ENCODE results near the gene EMX2. TPM values are rescaled to one million over a fixed set of nuclear protein-coding genes. Genes with fewer than 3 reads are reported as not detected.

The EMX2 gene
- polyA plus RNA-seq, 3 donors = 146 to 198 (median 168) TPM

DNA sequence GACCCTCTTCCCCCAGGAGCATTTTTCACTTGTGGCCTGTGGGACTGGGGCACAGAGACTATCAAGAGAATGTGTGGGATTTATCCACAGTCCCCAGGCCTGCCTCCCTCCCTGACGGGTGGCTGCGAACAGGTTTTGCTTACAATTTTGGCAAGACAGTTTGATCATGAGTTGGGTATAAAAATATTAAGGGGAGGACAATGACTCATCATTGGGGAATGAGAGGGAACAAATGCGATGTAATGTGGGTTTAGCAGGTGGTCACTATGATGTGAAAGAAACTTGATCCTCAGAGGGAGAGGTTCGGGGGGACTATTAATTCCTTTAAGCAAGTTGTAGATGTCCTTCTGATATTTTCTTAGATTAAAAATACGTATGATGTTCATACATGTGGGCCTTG, 52.2 kb downstream of the EMX2 start:
- DNase-seq = no peak

GRCh38 chr10:117596706-117597105, 54.2 kb downstream of the EMX2 start:
- DNase-seq = no peak

DNA sequence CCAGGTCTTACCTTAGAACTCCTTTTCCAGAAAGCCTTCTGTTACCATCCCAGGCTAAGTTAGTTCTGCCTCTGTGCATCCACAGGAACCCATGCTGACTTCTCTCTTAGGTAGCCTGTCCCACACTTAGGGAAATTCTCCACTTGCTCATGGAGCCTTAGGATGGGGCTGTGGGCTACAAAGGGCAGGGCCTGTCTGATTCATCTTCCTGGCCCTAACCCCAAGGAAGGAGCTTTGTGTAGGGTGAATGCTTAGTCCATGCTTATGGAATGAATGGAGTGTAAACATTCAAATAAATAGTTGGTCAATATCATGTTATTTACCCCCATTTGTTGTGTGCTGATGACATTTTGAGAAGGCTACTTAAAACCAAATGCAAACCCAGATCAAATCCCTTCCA, 54.7 kb downstream of the EMX2 start:
- DNase-seq = no peak

Other genes with a start within 250 kb of the EMX2 start
- gene PDZD8, start 167.3 kb upstream of the EMX2 start, polyA plus RNA-seq (ENCODE audit: insufficient read length in 3 of 3) = 10 to 100 TPM; 34.4 to 41.4 (median 37.3) TPM

Data from renal pelvis (tissue), 4 donors.